ENCODE measurements around the gene EDIL3.

- no peak for TF ChIP-seq CTCF (IDR thresholded peaks at IDR 0.05)
- TF ChIP-seq POLR2AphosphoS5 (IDR thresholded peaks at IDR 0.05), result no peak
Observed at GRCh38 chr5:84290673-84291072, 94.0 kb downstream of the EDIL3 start.

Data from upper lobe of left lung (tissue), 4 donors.